Tibial nerve (tissue), 4 donors: ENCODE measurements around the gene DGCR8. TPM values are rescaled to one million over a fixed set of nuclear protein-coding genes. Genes with fewer than 3 reads are reported as not detected.

Source experiments
- DNase-seq, 2 donors: peaks; one replicate each; pipeline ENCODE4 v3.0.0-alpha.2; 2019; ENCODE audit warnings: low spot score in 2 of 2
- H3K27ac ChIP-seq, 4 donors: fragments of 200-600 bp; sonication (generic) in 3 of 4; one replicate each; pipeline ENCODE4 v1.5.1; 2017 to 2019; ENCODE audit warnings: mild to moderate bottlenecking in 1 of 4
- H3K27me3 ChIP-seq, 2 donors: fragments of 200-600 bp; sonication (generic) in 1 of 2; one replicate each; pipeline versions ENCODE4 v1.5.1 to v1.6.0; 2017 to 2019
- H3K36me3 ChIP-seq, 3 donors: fragments of 200-600 bp; sonication (generic); one replicate each; pipeline ENCODE4 v1.5.1; 2018 to 2019
- H3K4me1 ChIP-seq, 4 donors: fragments of 200-600 bp; sonication (generic) in 3 of 4; one replicate each; pipeline ENCODE4 v1.5.1; 2017 to 2019
- H3K4me3 ChIP-seq, 4 donors: fragments of 200-600 bp; sonication (generic) in 3 of 4; one replicate each; pipeline ENCODE4 v1.5.1; 2017 to 2019; ENCODE audit warnings: mild to moderate bottlenecking in 1 of 4, moderate library complexity in 1 of 4
- H3K9me3 ChIP-seq, 4 donors: fragments of 200-600 bp; sonication (generic) in 3 of 4; one replicate each; pipeline ENCODE4 v1.5.1; 2017 to 2019
- CTCF ChIP-seq, 5 experiments: fragments of 200-600 bp in 3 of 5; fragments of 450-650 bp in 2 of 5; sonication (generic) in 3 of 5; IDR thresholded peaks; one replicate each; pipeline ENCODE4 v1.5.1; 2016 to 2019; ENCODE audit warnings: antibody characterized with exemption in 5 of 5, mild to moderate bottlenecking in 3 of 5, moderate library complexity in 2 of 5
- EP300 ChIP-seq, 2 donors: sonication (generic); formaldehyde crosslinking; IDR thresholded peaks; one replicate each; pipeline ENCODE4 v1.6.1; 2017; ENCODE audit warnings: antibody characterized with exemption in 2 of 2, mild to moderate bottlenecking in 1 of 2
- POLR2A ChIP-seq, 2 donors: fragments of 450-650 bp; IDR thresholded peaks; one replicate each; pipeline ENCODE4 v1.6.1; 2017; ENCODE audit warnings: antibody characterized with exemption in 2 of 2, mild to moderate bottlenecking in 2 of 2, moderate library complexity in 2 of 2
- WGBS, 2 donors: methylation state at CpG; one replicate each; pipeline ENCODE4 v1.1.5; 2018; 5-methylcytosine and 5-hydroxymethylcytosine counted together
- total RNA-seq, 4 donors: library from RNA; depleted of rRNA; stranded (reverse); fragments of >200 nt; gene quantifications; one replicate each; pipeline ENCODE4 v1.1.0, GENCODE V29; 2016

The DGCR8 gene
- total RNA-seq, 4 donors from 2014 or later = 23.0 to 35.1 (median 26.0) TPM

GRCh38 chr22:20060700-20061480, 19.2 kb upstream of the DGCR8 start:
- 91 to 93% methylated on average over 9 to 10 of the region's 10 CpGs for WGBS, 2 donors
- Histone ChIP-seq H3K9me3 (no peaks in the 10 kb centered on the region), H3K4me3 (no peak overlapping the region), H3K27ac (no peak overlapping the region), H3K4me1 (no peaks in the 10 kb centered on the region), H3K36me3 (peaks cover 0 to 94% (median 19%) of the 10 kb centered on the region in 3 donors), H3K27me3 (no peaks in the 10 kb centered on the region)
- no peak for TF ChIP-seq POLR2A (IDR thresholded peaks at IDR 0.05)
- no peak for TF ChIP-seq EP300 (IDR thresholded peaks at IDR 0.05)
- no peak for TF ChIP-seq CTCF (IDR thresholded peaks at IDR 0.05)
- no peak for DNase-seq

- H3K9me3 ChIP-seq = no peaks in the 10 kb centered on the region
- WGBS, 2 donors = 71 to 94% methylated on average over 3 to 11 of the region's 11 CpGs
- H3K27ac ChIP-seq = no peak overlapping the region
- no peak for DNase-seq
- no peaks in the 10 kb centered on the region for H3K27me3 ChIP-seq
- H3K4me1 ChIP-seq = no peaks in the 10 kb centered on the region
- H3K36me3 ChIP-seq = peaks cover 0 to 94% (median 19%) of the 10 kb centered on the region in 3 donors
- no peak overlapping the region for H3K4me3 ChIP-seq
- TF ChIP-seq EP300 (IDR thresholded peaks at IDR 0.05) (no peak), CTCF (IDR thresholded peaks at IDR 0.05) (no peak), POLR2A (IDR thresholded peaks at IDR 0.05) (no peak)
Observed at GRCh38 chr22:20061481-20061861, 18.6 kb upstream of the DGCR8 start.

- Histone ChIP-seq H3K4me1 (no peaks in the 10 kb centered on the region), H3K36me3 (peaks cover 0 to 91% (median 19%) of the 10 kb centered on the region in 3 donors), H3K27me3 (no peaks in the 10 kb centered on the region), H3K9me3 (no peaks in the 10 kb centered on the region), H3K27ac (no peak overlapping the region), H3K4me3 (no peak overlapping the region)
- no peak for DNase-seq
- TF ChIP-seq POLR2A (IDR thresholded peaks at IDR 0.05) (no peak), EP300 (IDR thresholded peaks at IDR 0.05) (no peak), CTCF (IDR thresholded peaks at IDR 0.05) (no peak)
- 86 to 90% methylated on average over 18 of the region's 18 CpGs for WGBS, 2 donors
Observed at GRCh38 chr22:20062043-20062765, 17.8 kb upstream of the DGCR8 start.

- Histone ChIP-seq H3K9me3 (no peaks in the 10 kb centered on the region), H3K4me1 (no peaks in the 10 kb centered on the region), H3K27ac (no peak overlapping the region), H3K4me3 (no peak overlapping the region), H3K36me3 (peaks cover 0 to 86% (median 19%) of the 10 kb centered on the region in 3 donors), H3K27me3 (no peaks in the 10 kb centered on the region)
- DNase-seq = no peak
- TF ChIP-seq EP300 (IDR thresholded peaks at IDR 0.05) = no peak
- no peak for TF ChIP-seq POLR2A (IDR thresholded peaks at IDR 0.05)
- TF ChIP-seq CTCF (IDR thresholded peaks at IDR 0.05) = no peak
- WGBS, 2 donors = 84% methylated on average over 11 of the region's 11 CpGs
Observed at GRCh38 chr22:20062766-20063083, 17.3 kb upstream of the DGCR8 start.
